Endometrial microvascular endothelial cells (primary cell): ENCODE results near the gene SLC22A23. TPM values are rescaled to one million over a fixed set of nuclear protein-coding genes. Genes with fewer than 3 reads are reported as not detected.

Experiments
- in situ Hi-C: cut with HindIII; loops from 2 replicates; pipeline ENCODE4 v1.10.0; 2017; ENCODE audit warnings: low sequenced_read_pairs, low pct_unique_long_range_greater_than_20kb; ENCODE audit errors: inconsistent ontology term
- total RNA-seq: library from RNA; depleted of rRNA; stranded (reverse); fragments of >200 nt; gene quantifications from one replicate; pipeline ENCODE4 v1.2.3, GENCODE V29; 2015; ENCODE audit errors: inconsistent ontology term

The SLC22A23 gene
- total RNA-seq, 1 donor from 2014 or later, result 5.8 TPM

DNA sequence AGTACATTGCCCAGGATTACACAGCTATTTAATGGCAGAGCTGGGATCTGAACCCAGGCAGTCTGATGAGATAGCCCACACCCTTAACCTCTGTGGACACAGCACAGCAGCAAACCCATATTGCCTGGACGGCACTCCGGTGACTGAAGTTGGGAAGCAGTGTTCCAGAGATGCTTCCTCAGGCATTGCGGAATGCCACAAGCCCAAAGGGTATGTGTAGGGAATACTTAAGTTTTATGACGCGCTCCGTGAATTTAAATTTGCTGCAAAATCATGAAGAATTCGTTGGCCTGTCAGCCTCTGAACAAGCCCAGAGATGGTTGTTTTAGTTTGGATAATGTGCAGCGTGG, 151.7 kb downstream of the SLC22A23 start:
- in situ Hi-C loops, result no loop called here

DNA sequence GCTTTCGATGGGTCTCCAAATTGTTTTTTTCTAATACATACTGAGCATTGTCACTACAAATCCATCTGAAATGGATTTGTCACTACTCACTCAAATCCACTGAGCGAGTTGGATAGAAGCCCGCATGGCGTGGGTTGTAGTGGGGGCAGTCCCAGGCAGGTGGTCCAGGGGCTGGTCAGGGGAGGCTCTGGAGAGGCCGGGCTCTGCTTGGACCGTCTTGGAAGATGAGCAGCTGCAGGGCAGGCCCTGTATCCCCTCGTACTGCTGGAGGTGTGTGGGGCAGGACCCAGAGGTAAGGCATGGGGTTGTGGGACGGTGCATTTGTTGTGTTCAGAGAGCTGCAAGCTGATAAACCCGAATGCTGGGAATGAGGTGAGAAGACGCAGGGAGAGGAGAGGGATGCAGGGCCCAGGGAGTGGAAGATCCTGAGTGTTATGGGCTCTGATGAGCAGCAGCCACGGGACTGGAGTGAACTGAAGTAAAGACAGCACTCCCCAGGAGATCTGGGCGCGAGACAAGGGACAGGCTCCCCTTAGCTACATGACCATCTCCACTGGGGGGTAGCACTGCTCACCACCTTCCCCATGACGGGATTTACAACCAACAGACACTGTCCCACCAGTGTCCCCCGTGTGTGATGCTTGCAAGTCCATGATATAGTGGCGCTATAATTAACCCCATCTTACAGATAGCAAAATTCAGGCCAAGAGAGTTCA, 152.2 kb downstream of the SLC22A23 start:
- in situ Hi-C loops, result no loop called here

- in situ Hi-C loops, result no loop called here
Measured at GRCh38 chr6:3303795-3304411, 152.9 kb downstream of the SLC22A23 start.

DNA sequence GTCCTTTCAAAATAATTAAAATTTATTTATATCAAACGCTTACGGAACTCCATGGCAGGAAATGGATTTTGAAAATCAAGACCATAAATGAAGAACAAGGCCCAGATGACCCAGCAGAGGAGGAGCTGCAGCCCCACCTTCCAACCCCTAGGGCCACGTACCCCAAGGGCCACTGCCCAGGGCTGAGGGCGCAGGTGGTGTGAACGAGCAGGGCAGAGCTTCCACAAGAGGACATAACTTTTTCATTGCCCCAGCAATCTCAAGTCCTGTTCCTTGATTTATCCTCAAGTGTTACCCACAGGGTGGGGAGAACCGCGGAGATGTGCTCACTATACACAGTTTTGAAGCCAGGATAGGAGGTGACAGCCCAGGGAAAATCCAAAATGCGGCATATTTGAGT, 155.3 kb downstream of the SLC22A23 start:
- in situ Hi-C loops, result no loop called here

DNA sequence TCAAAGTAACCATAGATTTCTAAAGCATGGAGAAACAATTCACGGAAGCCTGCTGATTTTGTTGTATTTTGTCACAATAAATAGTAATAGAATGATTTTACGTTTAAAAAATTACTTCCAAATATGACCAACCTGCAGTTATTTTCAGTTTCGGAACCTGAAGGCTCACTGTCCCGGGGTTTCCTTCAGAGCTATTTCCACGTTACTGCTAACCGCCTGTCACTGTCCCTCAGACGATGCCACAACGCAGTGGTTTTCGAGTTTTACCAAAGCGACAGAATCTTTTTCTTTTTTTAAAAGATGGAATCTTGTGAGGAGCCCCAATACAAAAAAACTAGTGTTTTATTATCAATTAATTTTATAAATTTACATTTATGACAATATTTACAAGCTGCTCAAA, 157.6 kb downstream of the SLC22A23 start:
- in situ Hi-C loops, result loop anchor here (25.0 kb wide), 2 partner anchors 113 to 413 kb away; no protein-coding TSS in a partner anchor

DNA sequence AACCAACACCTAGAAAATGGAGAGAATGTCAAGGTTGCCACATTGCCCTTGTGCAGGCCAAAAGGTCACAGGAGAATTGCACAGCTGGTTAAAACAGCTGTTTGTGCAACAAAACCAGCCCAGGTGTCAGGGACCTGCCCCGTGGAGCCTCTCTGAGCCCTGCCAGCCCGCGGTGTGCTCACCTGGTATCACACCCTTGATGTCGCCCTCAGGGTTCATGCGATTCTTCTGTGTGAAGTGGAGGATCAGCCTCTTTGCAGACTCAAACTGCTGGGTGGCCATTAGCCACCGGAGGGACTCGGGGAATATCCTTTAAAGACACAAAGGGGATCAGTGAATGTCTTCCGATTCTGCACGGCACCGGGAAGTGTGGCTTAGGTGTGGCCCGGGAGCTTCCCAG, 158.9 kb downstream of the SLC22A23 start:
- in situ Hi-C loops, result loop anchor here (25.0 kb wide), 2 partner anchors 114 to 414 kb away; no protein-coding TSS in a partner anchor

DNA sequence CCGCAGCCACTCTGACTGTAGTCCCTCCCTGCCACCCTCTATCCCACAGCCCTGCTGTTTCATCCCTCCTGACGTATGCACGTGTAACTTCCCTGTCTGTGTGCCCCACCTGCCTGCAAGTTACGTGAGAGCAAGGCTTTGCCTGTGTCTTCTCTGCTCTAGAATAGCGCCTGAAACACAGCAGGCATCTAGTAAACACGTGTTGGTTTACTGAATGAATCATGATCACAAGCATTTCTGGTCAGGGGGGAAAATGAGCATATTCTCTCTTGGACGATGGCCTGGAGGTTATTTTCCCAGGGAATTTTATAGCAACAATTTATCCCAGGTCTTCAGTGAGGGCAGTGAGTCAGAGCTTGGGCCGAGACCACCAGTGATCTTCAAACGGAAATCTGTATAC, 159.8 kb downstream of the SLC22A23 start:
- in situ Hi-C loops, result loop anchor here (25.0 kb wide), 2 partner anchors 115 to 415 kb away; no protein-coding TSS in a partner anchor

- in situ Hi-C loops, result loop anchor here (25.0 kb wide), 2 partner anchors 116 to 416 kb away; no protein-coding TSS in a partner anchor
Measured at GRCh38 chr6:3296537-3296936, 160.3 kb downstream of the SLC22A23 start.

- in situ Hi-C loops, result loop anchor here (25.0 kb wide), 2 partner anchors 116 to 416 kb away; no protein-coding TSS in a partner anchor
Measured at GRCh38 chr6:3296078-3296477, 160.8 kb downstream of the SLC22A23 start.

DNA sequence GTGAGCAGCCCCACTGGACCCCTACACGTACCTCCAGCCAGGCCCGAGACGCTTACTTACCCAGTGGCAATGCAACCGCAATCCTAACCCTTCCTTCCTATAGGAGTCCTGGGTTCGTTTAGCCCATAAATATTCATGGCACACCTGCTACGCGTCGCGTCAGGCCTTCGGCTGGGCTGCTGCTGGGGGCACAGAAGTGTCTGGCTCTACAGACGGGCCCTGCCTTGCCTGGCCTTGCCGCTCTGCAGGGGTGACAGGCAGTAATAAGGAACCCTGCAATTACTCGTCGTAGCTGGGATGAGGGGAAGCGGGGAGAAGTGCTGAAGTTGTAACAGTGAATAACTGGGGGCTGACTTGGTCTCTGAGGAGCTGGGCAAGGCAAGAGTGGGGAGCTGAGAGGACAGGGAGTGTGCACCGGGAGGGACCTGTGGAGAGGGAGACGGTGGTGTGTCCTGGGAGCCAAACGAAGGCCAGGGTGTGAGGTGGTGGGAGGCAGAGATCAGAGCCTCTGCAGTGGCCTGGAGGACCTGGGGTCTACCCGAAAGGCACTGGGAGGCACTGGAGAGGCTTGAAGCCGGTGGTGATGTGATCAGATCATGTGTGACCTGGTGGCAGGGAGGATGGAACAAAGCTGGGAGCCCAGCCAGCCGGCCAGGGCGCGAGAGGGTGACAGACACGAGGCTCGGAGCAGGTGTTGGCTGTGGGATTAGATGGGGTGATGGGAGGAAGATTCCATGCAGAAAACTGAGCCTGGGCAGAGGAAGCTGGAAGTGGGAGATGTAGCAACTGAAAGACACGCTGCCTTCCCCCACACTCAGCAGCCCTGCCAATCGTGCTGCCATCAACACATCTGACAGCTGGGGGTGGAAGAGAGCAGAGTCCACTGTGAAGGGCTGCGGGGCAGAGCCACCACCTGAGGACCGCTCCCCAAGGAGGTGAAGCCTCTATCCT, 161.7 kb downstream of the SLC22A23 start:
- in situ Hi-C loops, result loop anchor here (25.0 kb wide), 2 partner anchors 117 to 417 kb away; no protein-coding TSS in a partner anchor

DNA sequence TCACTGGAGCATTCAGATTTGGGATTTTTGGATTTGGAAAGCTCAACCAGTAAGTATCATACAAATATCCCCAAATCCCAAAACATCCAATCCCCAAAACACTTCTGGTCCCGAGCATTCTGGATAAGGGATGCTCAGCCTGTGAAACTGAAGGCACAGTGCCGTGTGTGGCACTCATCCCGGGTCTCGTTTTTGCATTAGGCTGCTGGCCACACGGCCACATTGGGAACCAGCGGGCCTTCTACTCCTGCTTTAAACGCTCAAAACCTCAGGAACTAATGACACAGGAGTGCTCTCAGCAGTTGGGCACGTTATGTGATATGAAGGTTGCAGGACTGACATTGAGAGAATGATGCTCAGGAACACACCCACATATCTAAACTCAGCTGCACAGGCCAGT, 162.5 kb downstream of the SLC22A23 start:
- in situ Hi-C loops, result loop anchor here (25.0 kb wide), 2 partner anchors 118 to 418 kb away; no protein-coding TSS in a partner anchor

DNA sequence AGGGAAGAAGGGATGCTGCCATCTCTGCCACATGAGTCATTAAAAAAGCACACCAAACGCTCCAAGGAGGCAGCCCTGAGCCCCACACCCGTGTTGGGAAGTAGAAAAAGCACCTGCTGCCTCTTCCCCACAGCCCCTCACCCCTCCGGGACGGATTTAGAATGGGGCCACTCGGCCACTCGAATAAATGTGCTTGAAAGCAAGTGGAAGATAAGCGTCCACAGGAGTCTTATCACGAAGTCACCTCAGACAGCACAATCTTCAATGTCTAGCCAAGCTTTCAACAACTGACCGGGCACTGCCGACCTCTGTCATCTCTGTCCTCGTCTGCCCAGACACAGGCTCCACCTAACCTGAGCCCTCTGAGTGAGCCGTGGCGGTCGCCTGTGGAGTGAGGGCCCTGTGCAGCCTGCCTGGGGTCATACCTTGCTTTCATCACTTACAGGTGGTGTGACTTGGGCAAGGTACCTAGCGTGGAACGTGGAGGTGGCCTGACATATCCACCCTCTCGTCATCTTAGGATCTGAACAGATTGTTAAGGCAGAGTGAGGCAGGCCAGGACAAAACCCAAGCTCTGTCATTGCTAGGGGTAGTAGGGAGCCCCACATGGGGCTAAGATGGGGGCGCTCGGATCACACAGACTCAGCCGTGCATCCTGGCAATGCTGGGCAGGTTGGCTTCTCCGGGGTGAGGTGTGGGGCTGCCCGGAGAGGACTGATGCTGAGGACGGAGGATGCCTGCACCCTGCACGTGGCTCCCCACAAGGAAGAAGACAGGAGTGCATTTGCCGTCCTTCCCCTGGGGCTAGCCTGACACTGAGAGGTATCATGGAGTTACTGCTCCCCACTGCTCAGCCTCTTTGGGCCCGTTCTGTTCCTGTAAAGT, 163.3 kb downstream of the SLC22A23 start:
- in situ Hi-C loops, result loop anchor here (25.0 kb wide), 2 partner anchors 119 to 419 kb away; no protein-coding TSS in a partner anchor

DNA sequence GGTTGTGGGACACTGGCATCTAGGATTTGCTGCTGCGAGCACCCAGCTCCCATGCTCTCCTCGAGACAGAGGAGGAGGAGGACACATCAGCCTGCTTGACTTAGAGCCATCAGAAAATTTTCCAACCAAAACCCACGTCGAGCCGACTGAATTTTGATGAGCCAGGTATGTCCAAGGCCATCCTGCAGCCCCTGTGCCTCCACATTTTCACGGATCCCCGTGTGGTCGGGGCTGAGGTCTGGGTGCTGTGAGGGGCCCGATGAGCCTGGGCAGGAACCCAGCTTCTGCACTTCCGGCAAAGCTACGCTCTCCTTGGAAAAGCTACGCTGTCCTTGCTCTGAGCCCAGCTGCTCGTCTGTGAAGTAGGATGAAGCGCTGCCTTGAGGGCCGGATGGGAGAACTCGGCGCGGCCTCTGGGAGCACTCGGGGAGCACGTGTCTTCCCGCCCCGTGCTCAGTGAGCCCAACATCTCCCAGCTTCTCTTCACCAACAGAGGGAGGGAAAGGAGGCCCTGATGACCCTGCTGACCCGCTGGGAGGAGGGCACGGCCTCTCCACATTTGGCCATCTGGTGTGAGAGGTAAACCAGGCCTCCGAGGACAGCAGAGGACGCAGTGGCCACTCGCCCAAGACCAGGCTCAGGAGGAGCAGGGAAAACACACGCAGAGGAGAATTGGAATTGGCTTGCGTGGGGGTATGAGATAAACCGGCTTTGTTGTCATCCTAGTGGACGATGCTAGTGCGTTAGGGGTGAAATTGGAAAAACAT, 164.2 kb downstream of the SLC22A23 start:
- in situ Hi-C loops, result loop anchor here (25.0 kb wide), 2 partner anchors 120 to 420 kb away; no protein-coding TSS in a partner anchor

GRCh38 chr6:3291987-3292386, 164.9 kb downstream of the SLC22A23 start:
- in situ Hi-C loops, result loop anchor here (25.0 kb wide), 2 partner anchors 120 to 420 kb away; no protein-coding TSS in a partner anchor

DNA sequence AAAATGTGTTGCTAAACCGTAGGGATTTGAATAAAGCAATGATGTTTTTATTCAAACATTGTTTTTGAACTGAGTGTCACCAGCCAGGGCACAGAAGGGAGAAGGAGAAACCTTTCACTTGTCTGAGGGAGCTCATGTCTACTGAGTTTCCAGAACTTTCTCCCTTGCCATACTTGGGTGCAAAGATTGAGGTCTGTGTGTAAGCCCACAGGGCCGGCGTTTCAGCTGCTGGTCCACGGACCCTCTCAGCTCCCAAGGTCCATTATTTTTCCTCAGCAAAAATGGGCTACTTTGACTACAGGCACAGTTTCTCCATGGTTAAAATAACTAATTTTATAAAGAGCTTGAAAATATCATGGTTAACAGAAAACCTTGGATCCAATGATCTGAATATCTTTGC, 165.5 kb downstream of the SLC22A23 start:
- in situ Hi-C loops, result loop anchor here (25.0 kb wide), 2 partner anchors 121 to 421 kb away; no protein-coding TSS in a partner anchor

DNA sequence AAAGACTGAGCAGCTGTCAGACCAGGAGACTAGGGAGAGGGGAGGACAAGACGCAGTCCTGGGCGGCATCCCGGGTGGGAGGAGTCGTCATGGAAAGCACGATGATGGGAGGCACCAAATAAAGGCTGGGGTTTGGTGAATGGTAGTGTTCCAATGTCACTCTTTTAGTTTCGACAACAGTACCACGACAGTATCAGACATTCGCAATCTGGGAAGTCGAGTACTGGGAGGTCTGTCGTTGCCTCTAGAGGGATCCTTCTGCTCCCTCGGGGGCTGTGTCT, 166.0 kb downstream of the SLC22A23 start:
- in situ Hi-C loops, result loop anchor here (25.0 kb wide), 2 partner anchors 121 to 421 kb away; no protein-coding TSS in a partner anchor
